GM21423 (cell line): ENCODE results near the gene C3orf70.

Experiments
- ATAC-seq: cut with Tn5 transposase; IDR thresholded peaks from one replicate; pipeline ENCODE4 v1.9.1; 2021; ENCODE audit warnings: mild to moderate bottlenecking, moderate library complexity; ENCODE audit not compliant: unreplicated experiment

C3orf70 gene

GRCh38 chr3:185056908-185057307 is 96.0 kb downstream of the C3orf70 start:
- no peak for ATAC-seq

- ATAC-seq: no peak
Measured at GRCh38 chr3:185052631-185053030, 100.2 kb downstream of the C3orf70 start.

GRCh38 chr3:185051801-185052200 is 101.1 kb downstream of the C3orf70 start:
- no peak for ATAC-seq

GRCh38 chr3:185049710-185050109 is 103.2 kb downstream of the C3orf70 start:
- no peak for ATAC-seq

- no peak for ATAC-seq
Measured at GRCh38 chr3:185046603-185047002, 106.3 kb downstream of the C3orf70 start.

GRCh38 chr3:185046164-185046515 is 106.7 kb downstream of the C3orf70 start:
- ATAC-seq: no peak

- ATAC-seq: no peak
Measured at GRCh38 chr3:185042312-185043050, 110.4 kb downstream of the C3orf70 start.

- ATAC-seq: no peak
Measured at GRCh38 chr3:185041540-185041939, 111.3 kb downstream of the C3orf70 start.

GRCh38 chr3:185040425-185040824 is 112.4 kb downstream of the C3orf70 start:
- ATAC-seq: no peak

- no peak for ATAC-seq
Measured at GRCh38 chr3:185037801-185038200, 115.1 kb downstream of the C3orf70 start.

- no peak for ATAC-seq
Measured at GRCh38 chr3:185030951-185031350, 121.9 kb downstream of the C3orf70 start.

- ATAC-seq: no peak
Measured at GRCh38 chr3:185030399-185030798, 122.5 kb downstream of the C3orf70 start.

- ATAC-seq: no peak
Measured at GRCh38 chr3:185029086-185029485, 123.8 kb downstream of the C3orf70 start.

GRCh38 chr3:185028121-185028520 is 124.7 kb downstream of the C3orf70 start:
- ATAC-seq: no peak
